Fibroblast of the aortic adventitia (primary cell): Measurements from ENCODE around the gene PDCD7. TPM values are rescaled to one million over a fixed set of nuclear protein-coding genes. Genes with fewer than 3 reads are reported as not detected.

ENCODE experiments used
- DNase-seq: peaks from one replicate; pipeline ENCODE4 v3.0.0-alpha.2; 2010; ENCODE audit warnings: low read depth
- H3K4me3 ChIP-seq: 2 replicates; pipeline ENCODE4 v1.5.1; 2011; ENCODE audit warnings: low read depth, mild to moderate bottlenecking, control low read depth, low read length, moderate library complexity
- total RNA-seq: library from RNA; depleted of rRNA; stranded (reverse); fragments of >200 nt; gene quantifications from 2 replicates; pipeline ENCODE4 v1.2.3, GENCODE V29; 2012; ENCODE audit warnings: low replicate concordance
- TF ChIP-seq, protein P1 (sequence below): IDR thresholded peaks from 2 replicates; pipeline ENCODE4 v1.5.1; 2011; ENCODE audit warnings: mild to moderate bottlenecking, low read length, control low read depth, inconsistent platforms; ENCODE audit not compliant: insufficient read depth

The PDCD7 gene
- total RNA-seq, 1 donor: 15.7 TPM

DNA sequence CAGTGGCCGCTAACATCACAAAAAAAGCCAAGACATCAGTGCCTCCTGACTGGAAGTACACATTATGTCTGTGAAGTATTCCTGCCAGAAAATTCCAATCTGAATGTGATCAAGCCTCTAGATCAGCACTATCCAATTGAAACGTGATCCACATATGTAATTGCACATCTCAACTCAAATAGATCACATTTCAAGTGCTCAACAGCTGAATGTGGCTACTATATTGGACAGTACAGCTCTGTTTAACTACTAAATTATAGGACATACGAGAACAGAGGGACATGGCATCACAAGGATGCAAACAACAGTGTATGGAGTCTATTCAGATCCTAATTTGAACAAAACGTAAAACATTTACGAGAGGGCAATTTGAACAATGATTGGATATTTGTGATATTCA is 18.1 kb downstream of the PDCD7 start:
- no peak overlapping the region for H3K4me3 ChIP-seq
- TF ChIP-seq, protein P1, sequence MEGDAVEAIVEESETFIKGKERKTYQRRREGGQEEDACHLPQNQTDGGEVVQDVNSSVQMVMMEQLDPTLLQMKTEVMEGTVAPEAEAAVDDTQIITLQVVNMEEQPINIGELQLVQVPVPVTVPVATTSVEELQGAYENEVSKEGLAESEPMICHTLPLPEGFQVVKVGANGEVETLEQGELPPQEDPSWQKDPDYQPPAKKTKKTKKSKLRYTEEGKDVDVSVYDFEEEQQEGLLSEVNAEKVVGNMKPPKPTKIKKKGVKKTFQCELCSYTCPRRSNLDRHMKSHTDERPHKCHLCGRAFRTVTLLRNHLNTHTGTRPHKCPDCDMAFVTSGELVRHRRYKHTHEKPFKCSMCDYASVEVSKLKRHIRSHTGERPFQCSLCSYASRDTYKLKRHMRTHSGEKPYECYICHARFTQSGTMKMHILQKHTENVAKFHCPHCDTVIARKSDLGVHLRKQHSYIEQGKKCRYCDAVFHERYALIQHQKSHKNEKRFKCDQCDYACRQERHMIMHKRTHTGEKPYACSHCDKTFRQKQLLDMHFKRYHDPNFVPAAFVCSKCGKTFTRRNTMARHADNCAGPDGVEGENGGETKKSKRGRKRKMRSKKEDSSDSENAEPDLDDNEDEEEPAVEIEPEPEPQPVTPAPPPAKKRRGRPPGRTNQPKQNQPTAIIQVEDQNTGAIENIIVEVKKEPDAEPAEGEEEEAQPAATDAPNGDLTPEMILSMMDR: no peak
- DNase-seq: no peak

DNA sequence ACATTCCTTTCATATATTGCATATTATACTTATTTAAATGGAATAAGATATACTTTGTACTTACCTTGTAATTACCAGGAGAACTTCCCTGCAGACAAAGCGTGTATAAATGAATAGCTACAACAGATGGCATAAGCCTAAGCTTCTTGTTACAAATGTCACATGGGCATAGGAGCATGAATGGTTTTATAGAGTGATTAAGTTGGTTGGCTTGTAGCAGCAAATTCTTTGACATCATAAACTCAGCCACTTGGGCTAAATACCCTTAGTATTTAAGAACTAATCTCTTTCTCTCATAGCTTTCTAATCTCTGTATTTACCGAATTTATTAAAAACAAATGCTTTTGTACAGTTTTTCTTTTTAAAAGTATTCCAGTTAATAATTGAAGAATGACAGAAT is 18.5 kb downstream of the PDCD7 start, which contains the start of gene UBAP1L:
Gene UBAP1L (minus strand): TSS at position 115 of the 400 bp plus-strand sequence. CDS start 8,985 bp downstream, outside the sequence.
- TF ChIP-seq, protein P1: no peak
- DNase-seq: no peak
- no peak within 1 kb of the TSS for H3K4me3 ChIP-seq

DNA sequence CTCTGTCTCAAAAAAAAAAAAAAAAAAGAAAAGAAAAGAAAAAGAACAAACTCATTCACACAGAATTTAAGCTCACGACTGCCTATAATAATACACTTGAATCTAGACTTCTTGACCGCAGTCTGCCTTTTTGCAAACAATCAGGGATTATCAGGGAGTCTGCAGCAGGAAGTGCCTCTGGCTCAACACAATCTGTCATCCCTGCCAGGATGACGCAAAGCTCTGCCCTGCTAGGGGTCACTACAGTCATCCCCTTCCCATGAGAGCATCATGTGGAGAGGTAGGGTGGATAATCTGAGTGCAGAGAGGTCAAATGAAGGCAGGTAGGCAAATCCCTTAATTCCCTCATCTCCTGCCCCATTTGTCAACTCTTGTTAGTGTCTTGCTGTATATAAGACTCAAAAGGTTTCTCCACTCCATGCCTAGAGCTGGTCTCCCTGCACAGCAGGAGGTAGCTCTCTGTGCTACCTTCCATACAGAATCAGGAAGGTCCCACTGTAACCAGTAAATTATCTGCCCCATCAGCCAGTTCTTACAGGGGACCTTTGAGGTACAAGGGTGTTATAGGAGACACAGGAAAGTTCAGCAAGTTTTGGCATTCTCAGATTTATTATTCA is 22.8 kb downstream of the PDCD7 start:
- TF ChIP-seq, protein P1: no peak
- peak; percentile 71 for DNase-seq
- no peak overlapping the region for H3K4me3 ChIP-seq

DNA sequence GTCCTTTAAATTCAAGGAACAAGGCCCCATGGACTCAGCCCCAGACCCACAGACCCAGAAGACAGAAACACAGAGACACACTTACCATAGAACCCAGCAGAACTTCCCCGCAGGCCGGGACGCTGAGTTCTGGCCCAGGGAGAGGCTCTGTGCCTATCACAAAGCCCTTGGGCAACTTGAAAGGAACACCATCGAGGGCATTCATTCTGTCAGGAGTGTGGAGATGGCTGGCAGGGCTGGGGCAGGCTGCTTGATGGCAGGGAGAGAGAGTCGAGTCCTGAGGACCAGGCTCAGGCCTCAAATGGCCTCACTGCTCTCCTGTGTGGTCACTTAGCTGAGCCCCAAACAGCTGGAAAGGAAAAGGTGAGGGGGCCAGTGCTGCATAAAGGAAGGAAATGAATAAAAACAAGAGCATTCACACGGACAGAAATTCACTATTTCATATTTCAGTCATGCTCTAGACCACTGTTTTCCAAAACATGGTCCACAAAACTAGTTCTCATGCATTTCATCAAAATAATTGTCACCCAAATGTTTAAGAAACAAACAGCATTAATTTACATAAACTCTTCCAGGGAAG is 27.5 kb downstream of the PDCD7 start:
- TF ChIP-seq, protein P1: no peak
- DNase-seq: no peak
- H3K4me3 ChIP-seq: no peak overlapping the region

DNA sequence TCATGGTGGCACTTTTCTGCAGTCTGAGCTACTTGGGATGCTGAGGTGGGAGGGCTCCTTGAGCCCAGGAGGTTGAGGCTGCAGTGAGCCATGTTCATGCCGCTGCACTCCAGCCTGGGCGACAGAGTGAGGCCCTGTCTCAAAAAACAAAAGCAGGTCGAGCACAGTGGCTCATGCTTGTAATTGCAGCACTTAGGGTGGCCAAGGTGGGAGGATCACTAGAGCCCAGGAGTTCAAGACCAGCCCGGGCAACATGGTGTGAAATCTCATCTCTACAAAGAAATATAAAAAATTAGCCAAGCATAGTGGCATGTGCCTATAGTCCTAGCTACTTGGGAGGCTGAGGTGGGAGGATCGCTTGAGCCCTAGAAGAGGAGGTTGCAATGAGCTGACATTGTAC is 28.6 kb downstream of the PDCD7 start:
- no peak overlapping the region for H3K4me3 ChIP-seq
- TF ChIP-seq, protein P1: no peak
- DNase-seq: no peak

DNA sequence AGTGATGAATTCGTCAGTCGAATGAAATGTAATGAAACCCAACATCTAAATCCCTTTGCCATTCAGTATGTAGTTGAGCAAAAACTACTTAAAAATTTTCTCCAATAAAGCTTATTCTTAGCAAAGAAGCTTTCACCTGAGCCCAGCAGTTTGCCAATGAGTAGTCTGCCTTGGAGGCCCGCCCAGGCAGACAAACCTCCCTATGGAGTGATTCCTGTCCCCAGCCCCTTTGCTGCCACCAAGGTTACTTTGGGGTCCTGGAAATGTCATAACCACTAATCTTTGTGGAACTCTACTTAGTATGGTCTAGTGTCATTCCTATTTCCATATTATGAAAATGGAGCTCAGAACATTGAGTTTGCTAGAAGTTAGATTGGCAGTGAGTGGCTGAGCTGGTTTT is 30.7 kb downstream of the PDCD7 start:
- no peak overlapping the region for H3K4me3 ChIP-seq
- DNase-seq: no peak
- TF ChIP-seq, protein P1: no peak
